HCT116 (cell line): ENCODE measurements around the gene MANSC4. TPM values are rescaled to one million over a fixed set of nuclear protein-coding genes. Genes with fewer than 3 reads are reported as not detected.

Experiments used
- ATAC-seq: fragments of 200-7000 bp; cut with Tn5 transposase; 2 replicates; pipeline ENCODE4 v1.9.1; 2020; ENCODE audit warnings: mild to moderate bottlenecking, moderate library complexity
- BruUV-seq: library from RNA; stranded (reverse); fragments of 400-500 nt; replicated peaks from 2 replicates; lab custom pipeline; 2021; lab: Mats Ljungman, UMichigan
- CTCF ChIA-PET: fragments of 300-600 bp; sonication (Branson Sonifier 250); formaldehyde crosslinking; loops from one replicate; lab custom pipeline; 2021; ENCODE audit warnings: antibody characterized with exemption; lab: Charles Lee
- POLR2A ChIA-PET: fragments of 300-600, 350-600 bp; sonication (Branson Sonifier 250); formaldehyde crosslinking; loops from one replicate; lab custom pipeline; 2021; ENCODE audit warnings: antibody characterized with exemption; lab: Charles Lee
- RAD21 ChIA-PET, 2 experiments: fragments of 300-600 bp; sonication (Branson Sonifier 250); formaldehyde crosslinking; loops; one replicate each; lab custom pipeline; 2023; ENCODE audit warnings: low total read pairs in 2 of 2; ENCODE audit not compliant: uncharacterized antibody in 2 of 2, unreplicated experiment in 2 of 2, low non-redundant PET in 1 of 2; lab: Charles Lee
- DNase-seq: peaks from one replicate; pipeline ENCODE4 v3.0.0-alpha.2; 2010; ENCODE audit warnings: low read depth, low spot score
- H2AFZ ChIP-seq: fragments of 200-600 bp; shearing (Covaris generic), sonication (generic); 2 replicates; pipeline ENCODE4 v1.6.1; 2017; ENCODE audit warnings: low read depth, mixed run types, mixed read lengths, antibody characterized with exemption, low read length; ENCODE audit not compliant: poor library complexity, severe bottlenecking
- H3K27ac ChIP-seq: 2 replicates; pipeline ENCODE4 v1.5.1; 2012; ENCODE audit warnings: low read depth, low read length
- H3K27me3 ChIP-seq: fragments of 200-600 bp; sonication (generic); 2 replicates; pipeline ENCODE4 v1.6.1; 2016; ENCODE audit warnings: mixed run types, low read length, mixed read lengths; ENCODE audit not compliant: insufficient read depth
- H3K36me3 ChIP-seq, 2 experiments: fragments of 200-500 bp in 1 of 2; fragments of 200-600 bp in 1 of 2; sonication (Bioruptor generic) in 1 of 2; sonication (generic) in 1 of 2; 2 replicates each; pipeline versions ENCODE4 v1.5.1 to v1.6.1; 2014 to 2016; ENCODE audit warnings: low read length in 2 of 2, inconsistent platforms in 1 of 2, mixed read lengths in 1 of 2, mixed run types in 1 of 2; ENCODE audit not compliant: insufficient read depth in 2 of 2, control insufficient read depth in 1 of 2
- H3K4me1 ChIP-seq, 2 experiments: fragments of 200-600 bp in 1 of 2; sonication (generic) in 1 of 2; 2 replicates each; pipeline versions ENCODE4 v1.5.1 to v1.6.1; 2012 to 2017; ENCODE audit warnings: low read length in 2 of 2, inconsistent platforms in 1 of 2, mild to moderate bottlenecking in 1 of 2, mixed read lengths in 1 of 2, mixed run types in 1 of 2, moderate library complexity in 1 of 2; ENCODE audit not compliant: insufficient read depth in 2 of 2, control insufficient read depth in 1 of 2
- H3K4me2 ChIP-seq: fragments of 200-600 bp; sonication (generic); 2 replicates; pipeline ENCODE4 v1.6.1; 2017; ENCODE audit warnings: mixed run types, low read length, mixed read lengths
- H3K4me3 ChIP-seq, 2 experiments: fragments of 200-600 bp in 1 of 2; sonication (generic) in 1 of 2; replicated peaks in 1 of 2; 2 replicates each; pipeline ENCODE4 v1.5.1; 2011 to 2016; ENCODE audit warnings: low read length in 2 of 2, control low read depth in 1 of 2, low read depth in 1 of 2, mild to moderate bottlenecking in 1 of 2, mixed read lengths in 1 of 2, mixed run types in 1 of 2
- H3K79me2 ChIP-seq: fragments of 200-600 bp; sonication (generic); 2 replicates; pipeline ENCODE4 v1.6.1; 2017; ENCODE audit warnings: mild to moderate bottlenecking, mixed run types, low read length, moderate library complexity, mixed read lengths; ENCODE audit not compliant: insufficient read depth
- H3K9ac ChIP-seq: fragments of 200-600 bp; sonication (generic); 2 replicates; pipeline ENCODE4 v1.6.1; 2016; ENCODE audit warnings: low read length, mixed read lengths
- H3K9me2 ChIP-seq: fragments of 200-600 bp; sonication (generic), shearing (Covaris generic); 2 replicates; pipeline ENCODE4 v1.6.1; 2017; ENCODE audit warnings: mixed run types, mild to moderate bottlenecking, moderate library complexity; ENCODE audit not compliant: insufficient read depth
- H3K9me3 ChIP-seq, 2 experiments: fragments of 200-500 bp in 1 of 2; fragments of 200-600 bp in 1 of 2; sonication (Bioruptor generic) in 1 of 2; sonication (generic) in 1 of 2; 2 replicates each; pipeline ENCODE4 v1.6.1; 2014 to 2017; ENCODE audit warnings: low read length in 2 of 2, mixed read lengths in 2 of 2, inconsistent platforms in 1 of 2, low read depth in 1 of 2, mild to moderate bottlenecking in 1 of 2, mixed run types in 1 of 2, moderate library complexity in 1 of 2; ENCODE audit not compliant: control insufficient read depth in 1 of 2, insufficient read depth in 1 of 2
- H4K20me1 ChIP-seq: fragments of 200-600 bp; sonication (generic), shearing (Covaris generic); 2 replicates; pipeline ENCODE4 v1.6.1; 2017; ENCODE audit warnings: mixed run types, mild to moderate bottlenecking, moderate library complexity; ENCODE audit not compliant: insufficient read depth
- CEBPB ChIP-seq: IDR thresholded peaks from 2 replicates; pipeline ENCODE4 v1.6.1; 2012; ENCODE audit warnings: low read depth
- JUND ChIP-seq: IDR thresholded peaks from 2 replicates; pipeline ENCODE4 v1.6.1; 2012
- RAD21 ChIP-seq: IDR thresholded peaks from 2 replicates; pipeline ENCODE4 v1.6.1; 2012; ENCODE audit warnings: low read depth, mild to moderate bottlenecking
- SRF ChIP-seq: IDR thresholded peaks from 2 replicates; pipeline ENCODE4 v1.6.1; 2012; ENCODE audit warnings: low read depth
- ZFX ChIP-seq: fragments of 450-650 bp; IDR thresholded peaks from 2 replicates; pipeline ENCODE4 v1.6.1; 2017
- intact Hi-C: fragments of 100-400 bp; cut with micrococcal nuclease; formaldehyde crosslinking; loops from 2 replicates; pipeline ENCODE4 v1.10.0; 2022
- total RNA-seq: library from RNA; stranded (reverse); gene quantifications from one replicate; pipeline ENCODE4 v1.2.1, GENCODE V29; 2021; ENCODE audit not compliant: unreplicated experiment
- TF ChIP-seq, protein P1 (sequence below): IDR thresholded peaks from 2 replicates; pipeline ENCODE4 v1.6.1; 2012

Gene MANSC4
- total RNA-seq, 1 experiment from 2014 or later = not detected

DNA sequence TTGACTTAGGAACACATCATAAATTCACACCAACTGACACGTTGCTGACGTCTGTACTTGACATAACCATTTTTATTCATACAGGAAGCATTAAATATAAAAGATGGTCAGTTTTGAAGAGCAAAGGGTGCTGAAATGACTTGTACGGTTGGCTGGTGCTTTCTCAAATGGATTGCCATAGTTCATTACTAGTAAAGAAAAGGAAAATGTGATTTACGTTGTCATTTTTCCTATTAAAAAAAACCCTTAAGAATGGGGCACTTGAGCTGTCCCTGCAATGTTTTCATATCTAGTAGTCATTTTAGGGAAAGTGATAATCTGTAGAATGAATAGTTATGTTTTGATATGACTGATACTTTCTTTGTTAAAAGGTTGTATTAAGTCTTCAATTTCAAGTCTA is 22.5 kb upstream of the MANSC4 start:
- Histone ChIP-seq H3K4me3 (no peak overlapping the region), H3K36me3 (peaks cover 11 to 15% of the 10 kb centered on the region in 2 experiments; a peak in 3 of 4 replicates), H3K4me1 (no peaks in the 10 kb centered on the region), H2AFZ (no peak overlapping the region), H3K79me2 (no peaks in the 10 kb centered on the region), H3K9me2 (no peaks in the 10 kb centered on the region), H3K9me3 (no peaks in the 10 kb centered on the region), H3K9ac (no peak overlapping the region), H3K27ac (no peak overlapping the region), H3K4me2 (no peak overlapping the region), H3K27me3 (no peaks in the 10 kb centered on the region), H4K20me1 (no peaks in the 10 kb centered on the region)
- POLR2A ChIA-PET = no interaction called here
- intact Hi-C loops = no loop called here
- DNase-seq (no peak), ATAC-seq (no peak)
- CTCF ChIA-PET = no interaction called here
- RAD21 ChIA-PET = no interaction called here
- TF ChIP-seq JUND = no peak
- TF ChIP-seq ZFX = no peak
- no peak for TF ChIP-seq SRF
- no TSS peak for BruUV-seq

DNA sequence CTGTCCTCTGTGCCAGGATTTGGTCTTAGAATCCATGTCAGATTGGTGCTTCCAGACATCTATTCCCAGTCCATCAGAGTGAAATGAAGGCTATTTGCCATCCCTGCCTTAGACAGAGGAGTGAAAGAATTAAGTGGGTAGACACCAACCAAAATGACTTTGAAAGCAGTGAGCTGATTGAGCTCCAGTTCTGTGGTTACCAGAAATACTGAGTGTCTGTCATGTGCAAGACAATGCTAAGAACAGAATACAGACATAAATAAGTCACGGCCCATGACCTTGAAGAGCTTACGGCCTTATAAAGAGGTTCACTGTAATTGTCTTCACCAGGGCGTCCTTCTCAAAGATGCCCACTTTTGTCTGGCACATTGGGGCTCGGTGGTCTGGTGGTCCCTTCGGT is 21.6 kb upstream of the MANSC4 start:
- Histone ChIP-seq H3K4me3 (no peak overlapping the region), H3K9me2 (no peaks in the 10 kb centered on the region), H3K27me3 (no peaks in the 10 kb centered on the region), H3K4me2 (no peak overlapping the region), H4K20me1 (no peaks in the 10 kb centered on the region), H3K9ac (no peak overlapping the region), H3K79me2 (no peaks in the 10 kb centered on the region), H3K9me3 (no peaks in the 10 kb centered on the region), H2AFZ (no peak overlapping the region), H3K4me1 (no peaks in the 10 kb centered on the region), H3K36me3 (peaks cover 15 to 16% of the 10 kb centered on the region in 2 experiments; a peak in 3 of 4 replicates), H3K27ac (no peak overlapping the region)
- ChIA-PET RAD21 (no interaction called here), POLR2A (no interaction called here), CTCF (no interaction called here)
- no peak for DNase-seq
- intact Hi-C loops = no loop called here
- BruUV-seq = TSS peak; percentile 17
- no peak for ATAC-seq
- TF ChIP-seq CEBPB (no peak), RAD21 (no peak)
- TF ChIP-seq, protein P1, sequence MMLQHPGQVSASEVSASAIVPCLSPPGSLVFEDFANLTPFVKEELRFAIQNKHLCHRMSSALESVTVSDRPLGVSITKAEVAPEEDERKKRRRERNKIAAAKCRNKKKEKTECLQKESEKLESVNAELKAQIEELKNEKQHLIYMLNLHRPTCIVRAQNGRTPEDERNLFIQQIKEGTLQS = no peak
